ENCODE results near the gene LITAFD. TPM values are rescaled to one million over a fixed set of nuclear protein-coding genes. Genes with fewer than 3 reads are reported as not detected.
"Not testable (repeated sequence)": the region's sequence is repeated elsewhere in the genome, so short reads cannot be mapped to it uniquely, and the experiment has no call there.

LITAFD gene
- polyA plus RNA-seq, 6 donors from 2014 or later = not detected

DNA sequence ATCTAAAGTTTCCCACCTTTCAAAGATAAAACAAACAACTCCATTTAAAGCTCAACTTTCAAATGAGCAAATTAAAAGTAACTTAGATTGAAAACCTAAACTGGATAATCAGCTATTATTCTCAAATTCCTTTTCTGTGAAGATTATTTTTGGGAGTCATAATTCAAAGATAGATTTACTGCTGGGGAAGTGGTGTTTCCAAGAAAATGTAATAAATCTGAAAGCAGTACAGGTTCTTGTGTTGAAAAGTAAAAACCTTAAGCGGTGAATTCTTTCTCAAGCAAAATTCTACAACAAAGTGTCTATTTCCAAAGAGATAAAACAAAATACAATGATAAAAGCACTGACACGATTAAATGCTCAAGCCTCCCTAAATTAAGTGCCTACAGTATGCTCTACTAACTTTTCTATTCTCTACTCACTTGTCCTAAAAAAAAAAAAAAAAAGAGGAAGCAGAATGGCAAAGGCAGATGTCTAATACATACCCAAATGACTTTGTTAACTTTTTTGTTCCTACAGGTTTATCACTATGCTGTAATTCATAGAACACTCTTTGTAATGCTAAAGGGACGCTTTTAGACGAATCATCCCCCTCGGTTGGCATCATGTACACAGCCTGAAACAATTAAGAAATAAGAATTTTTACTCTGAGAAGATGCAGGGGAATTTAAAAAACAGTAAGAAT is 34.5 kb downstream of the LITAFD start:
- peak overlapping the region in 4 of 6 donors; percentile 23 to 75 (median 50) for H3K27ac Mint-ChIP-seq
- ATAC-seq (ENCODE audit: low read depth in 2 of 2) (peak; percentile 61 to 68), DNase-seq (no peak)
- no peaks in the 10 kb centered on the region for H3K9me3 Mint-ChIP-seq
- no peak overlapping the region for H3K4me3 Mint-ChIP-seq
- peaks cover 9 to 21% (median 17%) of the 10 kb centered on the region in 3 donors for H3K4me1 Mint-ChIP-seq
- H3K36me3 Mint-ChIP-seq = peaks cover 27 to 30% of the 10 kb centered on the region in 2 donors
- no peaks in the 10 kb centered on the region for H3K27me3 Mint-ChIP-seq

DNA sequence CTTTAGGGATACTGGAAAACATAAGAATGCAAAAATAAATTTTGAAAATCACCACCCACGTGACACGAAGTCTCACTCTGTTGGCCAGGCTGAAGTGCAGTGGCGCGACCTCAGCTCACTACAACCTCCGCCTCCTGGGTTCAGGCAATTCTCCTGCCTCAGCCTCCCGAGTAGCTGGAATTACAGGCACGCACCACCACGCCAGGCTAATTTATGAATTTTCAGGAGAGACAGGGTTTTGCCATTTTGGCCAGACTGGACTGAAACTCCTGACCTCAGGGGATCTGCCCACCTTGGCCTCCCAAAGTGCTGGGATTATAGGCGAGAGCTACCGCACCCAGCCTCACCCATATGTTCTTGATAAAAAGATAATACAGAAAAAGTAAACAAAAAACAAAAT is 35.2 kb downstream of the LITAFD start:
- H3K27ac Mint-ChIP-seq = peak overlapping the region in 3 of 6 donors; percentile 63 to 88 (median 75)
- peak overlapping the region in 2 of 8 donors; percentile 22 to 60 for H3K4me3 Mint-ChIP-seq
- not testable (repeated sequence) for DNase-seq; H3K9me3 Mint-ChIP-seq; ATAC-seq (ENCODE audit: low read depth in 2 of 2); H3K27me3 Mint-ChIP-seq
- peaks cover 9 to 21% (median 17%) of the 10 kb centered on the region in 3 donors for H3K4me1 Mint-ChIP-seq
- H3K36me3 Mint-ChIP-seq = peaks cover 26 to 30% of the 10 kb centered on the region in 2 donors

DNA sequence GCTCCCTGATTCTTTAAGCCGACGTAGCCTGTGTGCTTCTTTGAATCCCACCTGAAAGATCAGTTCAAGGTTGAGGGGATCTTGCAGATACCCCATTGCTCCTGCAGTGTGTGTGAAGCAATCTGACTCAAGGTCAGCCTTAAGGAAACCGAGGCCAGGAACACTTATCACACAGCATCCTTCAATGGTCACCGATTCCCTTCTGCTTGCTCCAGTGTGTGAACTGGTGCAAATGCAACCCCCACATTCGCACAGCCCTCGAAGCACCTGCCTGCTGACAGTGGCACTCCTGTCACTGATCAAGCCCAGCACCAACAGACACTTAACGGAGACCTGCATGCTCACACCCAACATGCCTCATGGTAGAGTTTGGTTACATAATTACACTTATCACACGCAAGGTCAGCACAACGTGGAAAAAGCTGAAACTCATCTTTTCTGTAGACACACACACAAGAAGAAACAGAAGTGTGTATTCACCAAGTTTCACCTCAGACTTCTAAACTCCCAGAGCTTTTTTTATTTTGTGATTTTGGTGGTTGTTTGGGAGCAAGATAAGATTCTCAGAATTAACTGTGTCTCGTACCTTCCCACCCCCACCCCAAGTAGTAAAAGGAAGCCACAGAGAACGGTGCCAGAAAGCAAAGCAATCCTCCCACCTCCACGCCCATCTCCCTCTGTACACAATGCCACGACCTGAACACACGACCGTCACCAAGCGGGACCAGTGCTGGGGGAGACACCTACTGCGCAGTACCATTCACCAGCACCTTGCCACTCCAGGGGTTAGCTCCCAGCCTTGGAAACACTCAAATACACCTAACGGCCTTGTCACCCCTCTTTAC is 37.2 kb downstream of the LITAFD start:
- DNase-seq (no peak), ATAC-seq (ENCODE audit: low read depth in 2 of 2) (no peak)
- H3K27me3 Mint-ChIP-seq = no peaks in the 10 kb centered on the region
- H3K27ac Mint-ChIP-seq = peak overlapping the region in 4 of 6 donors; percentile 75 to 92 (median 86)
- H3K9me3 Mint-ChIP-seq = no peaks in the 10 kb centered on the region
- peaks cover 13 to 27% (median 26%) of the 10 kb centered on the region in 3 donors for H3K4me1 Mint-ChIP-seq
- peak overlapping the region in 1 of 8 donors; percentile 19 for H3K4me3 Mint-ChIP-seq
- peaks cover 16 to 21% of the 10 kb centered on the region in 2 donors for H3K36me3 Mint-ChIP-seq

DNA sequence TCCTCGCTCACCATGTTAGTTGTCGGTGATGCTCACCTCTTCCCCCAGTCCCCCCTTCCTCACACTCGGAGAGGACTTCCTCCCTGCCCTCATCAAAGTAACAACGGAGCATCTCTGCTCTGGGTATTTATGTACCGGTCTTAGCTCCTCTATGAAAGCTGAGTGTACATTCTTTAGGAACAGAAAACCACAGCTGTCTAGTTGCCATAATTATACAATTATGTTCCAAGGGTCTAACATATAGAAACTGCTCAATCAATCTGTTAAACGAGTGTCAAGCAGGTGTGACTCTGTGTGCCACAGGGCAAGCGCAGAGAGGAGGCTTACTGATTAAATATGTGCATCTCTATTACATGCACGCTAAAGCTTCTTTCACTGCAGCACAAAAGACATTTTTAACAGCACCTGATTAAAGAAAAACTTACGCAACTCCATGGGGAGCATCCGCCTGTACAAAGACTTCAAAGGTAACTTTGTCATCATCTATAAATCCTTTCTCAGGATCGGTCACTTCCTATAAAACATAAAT is 37.8 kb downstream of the LITAFD start:
- DNase-seq (no peak), ATAC-seq (ENCODE audit: low read depth in 2 of 2) (no peak)
- H3K27ac Mint-ChIP-seq = peak overlapping the region in 3 of 6 donors; percentile 61 to 88 (median 83)
- no peaks in the 10 kb centered on the region for H3K9me3 Mint-ChIP-seq
- H3K4me1 Mint-ChIP-seq = peaks cover 16 to 31% (median 26%) of the 10 kb centered on the region in 3 donors
- peaks cover 16% of the 10 kb centered on the region in 2 donors for H3K36me3 Mint-ChIP-seq
- no peak overlapping the region for H3K4me3 Mint-ChIP-seq
- no peaks in the 10 kb centered on the region for H3K27me3 Mint-ChIP-seq

DNA sequence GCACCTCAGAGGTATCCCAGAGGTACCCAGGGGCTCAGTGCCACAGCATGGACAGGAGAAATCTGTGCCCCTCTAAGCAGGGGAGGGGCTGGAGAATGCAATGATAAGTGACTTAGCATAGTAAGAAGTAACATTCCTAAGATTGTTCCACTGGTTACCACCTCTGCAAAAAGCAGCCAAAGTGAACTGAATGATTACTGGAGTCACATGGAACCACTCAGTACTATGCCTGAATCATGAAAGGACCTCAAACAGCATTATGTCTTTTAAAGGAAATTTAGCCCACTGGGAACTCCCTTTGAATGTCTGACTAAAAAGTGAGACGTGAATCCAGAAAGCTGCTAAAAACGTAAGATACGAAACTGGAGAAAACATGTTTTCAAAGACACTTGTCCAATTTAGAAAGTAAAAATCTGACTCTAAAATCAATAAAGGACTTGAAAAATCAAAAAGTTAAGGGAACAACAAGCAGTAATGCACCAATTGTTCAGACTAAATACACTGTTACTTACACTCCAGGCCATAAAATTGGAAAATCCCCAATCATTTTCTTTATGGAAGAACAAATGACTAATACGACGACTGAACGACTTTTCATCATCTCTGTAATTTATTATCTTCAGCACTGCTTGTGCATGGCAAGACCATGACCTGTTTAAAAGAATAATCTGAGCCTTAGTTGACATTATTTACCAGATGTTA is 38.6 kb downstream of the LITAFD start:
- Mint-ChIP-seq H3K9me3 (no peaks in the 10 kb centered on the region), H3K27me3 (no peaks in the 10 kb centered on the region), H3K4me1 (peaks cover 16 to 37% (median 26%) of the 10 kb centered on the region in 3 donors), H3K27ac (peak overlapping the region in 2 of 6 donors; percentile 3 to 61), H3K36me3 (peaks cover 12 to 16% of the 10 kb centered on the region in 2 donors), H3K4me3 (no peak overlapping the region)
- ATAC-seq (ENCODE audit: low read depth in 2 of 2) (no peak), DNase-seq (no peak)

DNA sequence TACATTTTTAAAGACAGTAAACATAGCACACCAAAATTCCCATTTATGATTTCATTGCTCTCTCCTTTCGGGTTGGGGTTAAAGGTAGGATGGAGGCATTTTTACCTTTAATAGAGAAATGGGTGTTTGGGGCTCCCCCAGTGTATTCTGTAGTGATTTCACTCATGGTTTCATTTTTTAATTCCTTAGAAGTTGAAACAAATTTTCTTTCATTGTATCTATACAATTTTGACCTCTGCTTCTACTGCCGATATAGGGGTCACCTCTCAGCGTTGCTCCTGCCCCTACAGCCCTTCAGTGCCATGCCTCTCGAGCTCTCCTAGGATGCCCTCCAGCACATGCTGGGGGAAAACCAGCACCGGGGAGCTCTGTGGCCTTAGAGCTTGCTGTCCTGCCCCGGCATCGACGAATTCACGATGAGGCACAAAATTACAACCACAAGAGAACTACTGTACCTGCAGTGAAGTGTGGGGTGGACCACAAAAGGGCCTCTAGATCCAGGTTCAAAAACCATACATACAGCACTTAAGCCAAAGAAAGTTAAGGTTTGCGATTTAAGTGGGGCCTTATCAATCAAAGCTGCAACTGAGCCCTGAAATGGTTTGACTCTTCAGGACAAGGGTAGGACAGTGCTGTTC is 39.3 kb downstream of the LITAFD start:
- ATAC-seq (ENCODE audit: low read depth in 2 of 2) (no peak), DNase-seq (no peak)
- Mint-ChIP-seq H3K4me3 (no peak overlapping the region), H3K9me3 (no peaks in the 10 kb centered on the region), H3K36me3 (peaks cover 13 to 16% of the 10 kb centered on the region in 2 donors), H3K4me1 (peaks cover 16 to 36% (median 24%) of the 10 kb centered on the region in 3 donors), H3K27me3 (no peaks in the 10 kb centered on the region), H3K27ac (peak overlapping the region in 3 of 6 donors; percentile 3 to 67 (median 24))

DNA sequence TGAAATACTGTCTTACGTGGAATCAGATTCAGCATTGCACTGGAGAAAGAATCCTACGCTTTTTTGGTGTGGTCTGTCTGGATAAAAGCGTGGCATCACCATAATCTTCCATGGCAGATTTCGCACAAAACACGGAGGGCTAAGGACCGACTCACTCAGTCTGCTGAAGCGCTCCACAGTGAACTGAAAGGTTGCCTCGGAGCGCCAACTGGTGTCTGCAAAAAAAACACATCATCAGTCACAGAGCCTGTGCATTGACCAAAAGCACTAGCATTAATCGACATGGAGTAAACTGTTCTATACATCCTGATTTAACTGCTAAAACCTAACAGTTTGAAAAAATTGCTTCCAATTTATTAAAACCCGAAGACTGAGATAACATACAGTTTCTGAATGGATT is 41.0 kb downstream of the LITAFD start:
- Mint-ChIP-seq H3K36me3 (peaks cover 16 to 22% of the 10 kb centered on the region in 2 donors), H3K27me3 (no peaks in the 10 kb centered on the region), H3K9me3 (no peaks in the 10 kb centered on the region), H3K4me1 (peaks cover 11 to 38% (median 26%) of the 10 kb centered on the region in 3 donors), H3K27ac (peak overlapping the region in 2 of 6 donors; percentile 38 to 62), H3K4me3 (no peak overlapping the region)
- ATAC-seq (ENCODE audit: low read depth in 2 of 2) (no peak), DNase-seq (no peak)

DNA sequence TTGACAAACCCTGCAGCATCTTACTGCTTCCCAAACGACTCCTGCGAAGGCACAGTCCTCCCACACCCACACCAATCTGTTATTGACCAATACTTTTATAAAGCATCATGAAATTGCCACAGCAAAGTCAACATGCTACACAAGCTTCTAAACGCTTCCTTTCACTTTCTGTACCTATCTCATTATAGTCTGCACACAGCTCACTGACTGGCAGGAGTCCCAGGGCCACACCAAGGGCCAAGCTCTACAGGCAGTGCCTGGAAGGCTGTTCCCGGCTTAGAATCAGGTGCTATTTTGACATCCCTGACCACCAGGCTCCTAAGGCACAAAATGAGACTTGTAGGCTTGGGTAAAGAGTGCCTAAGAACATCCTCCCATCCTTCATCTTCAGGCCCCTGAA is 42.1 kb downstream of the LITAFD start:
- peaks cover 8 to 29% of the 10 kb centered on the region in 2 donors for H3K36me3 Mint-ChIP-seq
- DNase-seq (no peak), ATAC-seq (ENCODE audit: low read depth in 2 of 2) (no peak)
- peak overlapping the region in 3 of 6 donors; percentile 15 to 51 (median 51) for H3K27ac Mint-ChIP-seq
- H3K9me3 Mint-ChIP-seq = no peaks in the 10 kb centered on the region
- no peak overlapping the region for H3K4me3 Mint-ChIP-seq
- peaks cover 12 to 43% (median 33%) of the 10 kb centered on the region in 3 donors for H3K4me1 Mint-ChIP-seq
- H3K27me3 Mint-ChIP-seq = no peaks in the 10 kb centered on the region

DNA sequence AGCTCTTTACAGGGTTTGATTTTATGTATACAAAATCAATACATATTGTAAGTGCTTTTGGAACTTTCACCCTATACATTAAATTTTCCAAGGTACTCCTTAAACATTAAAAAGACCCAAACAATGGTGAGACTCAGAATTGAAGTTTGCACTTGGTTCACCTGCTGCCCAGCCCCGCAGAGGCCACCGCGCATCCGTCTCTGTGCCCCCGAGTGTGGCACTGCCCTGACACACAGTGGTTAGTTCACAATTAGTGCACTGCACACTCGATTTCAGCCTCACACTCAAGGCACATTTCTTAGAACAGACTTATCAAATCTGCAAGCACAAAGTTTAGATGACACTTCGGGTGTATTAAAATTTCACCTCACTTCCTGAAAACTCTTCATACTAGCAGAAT is 43.3 kb downstream of the LITAFD start:
- Mint-ChIP-seq H3K27me3 (no peaks in the 10 kb centered on the region), H3K9me3 (no peaks in the 10 kb centered on the region), H3K4me1 (peaks cover 14 to 51% (median 37%) of the 10 kb centered on the region in 3 donors), H3K4me3 (no peak overlapping the region), H3K27ac (peak overlapping the region in 2 of 6 donors; percentile 38 to 47), H3K36me3 (peaks cover 0 to 25% of the 10 kb centered on the region in 2 donors)
- no peak for DNase-seq
- ATAC-seq (ENCODE audit: low read depth in 2 of 2) = no peak

DNA sequence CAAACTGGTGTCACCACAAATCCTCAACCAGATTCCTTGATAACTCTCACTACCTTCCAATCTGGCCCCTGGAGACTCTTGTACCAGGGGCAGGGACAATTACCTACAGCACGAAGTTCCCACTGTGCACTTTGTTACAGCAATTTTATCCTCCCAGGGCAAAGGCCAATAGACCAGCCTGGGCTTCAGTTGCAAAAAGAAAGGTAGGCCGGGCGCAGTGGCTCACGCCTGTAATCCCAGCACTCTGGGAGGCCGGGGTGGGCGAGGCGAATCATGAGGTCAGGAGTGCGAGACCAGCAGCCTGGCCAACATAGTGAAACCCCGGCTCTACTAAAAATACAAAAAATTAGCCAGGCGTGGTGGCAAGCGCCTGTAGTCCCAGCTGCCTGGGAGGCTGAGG is 44.7 kb downstream of the LITAFD start:
- DNase-seq = no peak
- peaks cover 18 to 61% (median 46%) of the 10 kb centered on the region in 3 donors for H3K4me1 Mint-ChIP-seq
- no peak for ATAC-seq (ENCODE audit: low read depth in 2 of 2)
- H3K4me3 Mint-ChIP-seq = no peak overlapping the region
- no peaks in the 10 kb centered on the region for H3K9me3 Mint-ChIP-seq
- H3K27ac Mint-ChIP-seq = peak overlapping the region in 3 of 6 donors; percentile 12 to 39 (median 37)
- no peaks in the 10 kb centered on the region for H3K27me3 Mint-ChIP-seq
- H3K36me3 Mint-ChIP-seq = peaks cover 0 to 25% of the 10 kb centered on the region in 2 donors

DNA sequence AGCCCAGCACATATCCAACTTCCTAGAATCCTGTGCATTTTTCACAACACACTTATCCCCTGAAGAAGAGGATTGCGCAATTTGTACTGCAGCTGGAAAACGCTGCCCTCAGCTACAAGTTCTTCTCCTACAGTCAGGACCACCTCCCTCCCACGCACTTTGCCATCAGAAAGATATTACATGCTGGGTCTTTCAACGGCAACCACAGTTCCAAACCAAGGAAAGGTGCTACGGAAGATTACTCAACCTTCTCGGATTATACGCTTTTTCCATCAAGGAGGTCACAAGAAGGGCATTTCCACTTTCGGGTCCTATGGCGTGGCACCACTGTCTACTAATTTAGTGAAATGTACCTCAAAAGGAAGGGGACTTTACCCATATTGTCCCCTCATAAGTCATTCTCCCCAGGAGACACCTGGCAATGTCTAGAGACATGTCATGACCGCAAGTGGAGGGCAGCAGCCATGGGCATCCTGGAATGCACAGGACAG is 46.4 kb downstream of the LITAFD start:
- Mint-ChIP-seq H3K4me3 (no peak overlapping the region), H3K36me3 (peaks cover 0 to 25% of the 10 kb centered on the region in 2 donors), H3K27me3 (no peaks in the 10 kb centered on the region), H3K4me1 (peaks cover 27 to 75% (median 53%) of the 10 kb centered on the region in 3 donors), H3K27ac (no peak overlapping the region), H3K9me3 (no peaks in the 10 kb centered on the region)
- no peak for ATAC-seq (ENCODE audit: low read depth in 2 of 2)
- DNase-seq = no peak

DNA sequence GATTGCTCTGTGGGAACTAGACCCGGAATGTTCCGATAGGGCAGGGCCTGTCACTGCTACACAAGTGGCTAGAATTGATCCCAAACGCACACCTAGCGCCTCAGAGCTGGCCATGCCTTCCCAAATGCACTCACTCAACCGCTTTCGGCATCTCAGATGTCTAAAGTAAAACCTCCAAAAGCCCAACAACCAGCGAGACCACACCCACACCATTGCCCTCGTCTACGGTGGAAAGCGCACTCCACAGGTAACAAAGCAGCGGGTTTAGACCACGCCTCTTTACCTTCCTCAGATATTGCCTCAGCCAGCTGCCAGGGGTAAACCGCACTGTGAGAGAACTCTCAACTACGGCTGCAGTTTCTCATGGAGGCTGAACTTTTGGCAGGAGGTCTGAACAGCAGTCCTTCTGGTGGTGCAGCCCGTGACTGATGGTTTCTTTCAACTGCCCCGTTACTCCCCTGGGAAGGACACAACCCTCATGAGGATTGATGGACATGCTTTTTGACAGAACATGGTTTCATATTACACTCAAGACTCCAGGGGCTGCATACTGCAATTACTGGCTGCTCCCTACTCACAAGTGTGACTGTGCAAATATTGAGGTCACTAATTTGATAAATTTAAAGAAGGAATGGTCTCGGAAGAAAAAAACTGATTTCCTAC is 47.1 kb downstream of the LITAFD start:
- no peaks in the 10 kb centered on the region for H3K9me3 Mint-ChIP-seq
- DNase-seq (no peak), ATAC-seq (ENCODE audit: low read depth in 2 of 2) (no peak)
- H3K36me3 Mint-ChIP-seq = peaks cover 0 to 24% of the 10 kb centered on the region in 2 donors
- no peaks in the 10 kb centered on the region for H3K27me3 Mint-ChIP-seq
- peak overlapping the region in 1 of 6 donors; percentile 51 for H3K27ac Mint-ChIP-seq
- H3K4me1 Mint-ChIP-seq = peaks cover 27 to 78% (median 51%) of the 10 kb centered on the region in 3 donors
- no peak overlapping the region for H3K4me3 Mint-ChIP-seq

All from naive B cell (primary cell).